A549 (cell line): ENCODE data around the gene TMEM91. TPM values are rescaled to one million over a fixed set of nuclear protein-coding genes. Genes with fewer than 3 reads are reported as not detected.

Experiments
- ATAC-seq, 2 experiments: fragments of 200-7000 bp in 1 of 2; fragments of >200 bp in 1 of 2; cut with Nextera tagmentation in 1 of 2; cut with Tn5 transposase in 1 of 2; 3 replicates each; pipeline versions ENCODE4 v1.8.0 to v1.9.1; 2018 to 2020; ENCODE audit warnings: mild to moderate bottlenecking in 1 of 2, moderate library complexity in 1 of 2
- CTCF ChIA-PET: fragments of 300-600 bp; sonication (Branson Sonifier 250); formaldehyde crosslinking; extraction: SDS; loops from one replicate; lab custom pipeline; 2021; ENCODE audit warnings: antibody characterized with exemption, inconsistent platforms; lab: Yijun Ruan, JAX
- POLR2A ChIA-PET: fragments of 350-600 bp; formaldehyde crosslinking; extraction: SDS; loops from one replicate; lab custom pipeline; 2021; ENCODE audit warnings: antibody characterized with exemption, inconsistent platforms; lab: Yijun Ruan, JAX
- DNase-seq, 2 experiments: peaks; one replicate each; pipeline versions ENCODE4 v3.0.0 to v3.0.0-alpha.2; 2011 to 2016; ENCODE audit warnings: low read depth in 1 of 2, low spot score in 1 of 2
- FAIRE-seq: peaks from 2 replicates; lab custom pipeline; 2011; peaks lifted over from hg19 to GRCh38; lab: Jason Lieb, UNC
- H3K27ac ChIP-seq, 2 experiments: fragments of >200 bp; sonication (Bioruptor Twin); formaldehyde crosslinking; 3 replicates each; pipeline ENCODE4 v1.5.1; 2016 to 2017
- H3K4me1 ChIP-seq: fragments of >200 bp; sonication (Bioruptor Twin); formaldehyde crosslinking; 3 replicates; pipeline ENCODE4 v1.6.1; 2016
- H3K4me2 ChIP-seq: fragments of >200 bp; sonication (Bioruptor Twin); formaldehyde crosslinking; 3 replicates; pipeline ENCODE4 v1.6.1; 2016
- H3K4me3 ChIP-seq: fragments of >200 bp; sonication (Bioruptor Twin); formaldehyde crosslinking; 3 replicates; pipeline ENCODE4 v1.5.1; 2016
- H3K9me3 ChIP-seq: fragments of >200 bp; sonication (Bioruptor Twin); formaldehyde crosslinking; 3 replicates; pipeline ENCODE4 v1.6.1; 2016
- CBX2 ChIP-seq: fragments of 200-600 bp; sonication (generic); IDR thresholded peaks from 2 replicates; pipeline ENCODE4 v1.6.1; 2016; ENCODE audit warnings: low read depth, mild to moderate bottlenecking, borderline replicate concordance
- CEBPB ChIP-seq, 2 experiments: fragments of >200 bp in 1 of 2; sonication (Bioruptor Twin) in 1 of 2; formaldehyde crosslinking in 1 of 2; IDR thresholded peaks; 2 replicates each; pipeline ENCODE4 v1.6.1; 2012 to 2016
- CHD4 ChIP-seq: fragments of 200-600 bp; sonication (generic); IDR thresholded peaks from 2 replicates; pipeline ENCODE4 v1.6.1; 2016; ENCODE audit warnings: antibody characterized with exemption, mild to moderate bottlenecking, borderline replicate concordance
- EHMT2 ChIP-seq: fragments of 200-600 bp; sonication (generic); IDR thresholded peaks from 2 replicates; pipeline ENCODE4 v1.6.1; 2016; ENCODE audit warnings: antibody characterized with exemption, low read depth, mild to moderate bottlenecking, moderate library complexity
- FOSB ChIP-seq: fragments of 250-450 bp; sonication (Bioruptor Pico); IDR thresholded peaks from 2 replicates; pipeline ENCODE4 v1.5.0; 2020; ENCODE audit warnings: mild to moderate bottlenecking, moderate library complexity
- FOSL2 ChIP-seq, 2 experiments: fragments of 450-650 bp in 1 of 2; fragments of >200 bp in 1 of 2; sonication (Bioruptor Twin) in 1 of 2; formaldehyde crosslinking; IDR thresholded peaks; 2 replicates each; pipeline versions ENCODE4 v1.5.0 to v1.6.1; 2016 to 2020; ENCODE audit warnings: mild to moderate bottlenecking in 1 of 2, moderate library complexity in 1 of 2
- FOXS1 ChIP-seq: fragments of 250-450 bp; sonication (Bioruptor Pico); IDR thresholded peaks from 2 replicates; pipeline ENCODE4 v1.5.0; 2020; ENCODE audit warnings: mild to moderate bottlenecking, moderate library complexity
- HDAC2 ChIP-seq: fragments of 200-600 bp; sonication (generic); IDR thresholded peaks from 2 replicates; pipeline ENCODE4 v1.6.1; 2016
- HOXA7 ChIP-seq: fragments of 250-450 bp; sonication (Bioruptor Pico); IDR thresholded peaks from 2 replicates; pipeline ENCODE4 v1.5.0; 2020; ENCODE audit warnings: mild to moderate bottlenecking, moderate library complexity
- HOXB13 ChIP-seq: fragments of 250-450 bp; sonication (Bioruptor Pico); IDR thresholded peaks from 2 replicates; pipeline ENCODE4 v1.5.0; 2020; ENCODE audit warnings: low read depth, mild to moderate bottlenecking, moderate library complexity
- MYC ChIP-seq: IDR thresholded peaks from 2 replicates; pipeline ENCODE4 v1.6.1; 2012; ENCODE audit warnings: mild to moderate bottlenecking, inconsistent platforms, low read length, improper control_type of control experiment, borderline replicate concordance
- NPAS2 ChIP-seq: fragments of 250-450 bp; sonication (Bioruptor Pico); IDR thresholded peaks from 2 replicates; pipeline ENCODE4 v1.8.0; 2022; ENCODE audit warnings: mild to moderate bottlenecking, moderate library complexity, borderline replicate concordance
- PHF8 ChIP-seq: fragments of 200-600 bp; sonication (generic); IDR thresholded peaks from 2 replicates; pipeline ENCODE4 v1.6.1; 2016; ENCODE audit warnings: low read depth, mild to moderate bottlenecking, antibody characterized with exemption, moderate library complexity, borderline replicate concordance
- TP53 ChIP-seq: fragments of 250-450 bp; sonication (Bioruptor Pico); IDR thresholded peaks from 2 replicates; pipeline ENCODE4 v1.5.0; 2021; ENCODE audit warnings: mild to moderate bottlenecking, moderate library complexity
- ZFP36 ChIP-seq: fragments of 450-650 bp; IDR thresholded peaks from 2 replicates; pipeline ENCODE4 v1.6.1; 2014; ENCODE audit warnings: borderline replicate concordance; ENCODE audit not compliant: partially characterized antibody
- ZSCAN20 ChIP-seq: fragments of 250-450 bp; sonication (Bioruptor Pico); IDR thresholded peaks from 2 replicates; pipeline ENCODE4 v1.8.0; 2022; ENCODE audit warnings: mild to moderate bottlenecking, moderate library complexity
- WGBS: methylation state at CpG from one replicate; pipeline ENCODE4 v1.1.6; 2017; ENCODE audit errors: missing lambda C conversion rate; 5-methylcytosine and 5-hydroxymethylcytosine counted together
- polyA plus RNA-seq, 4 experiments: library from polyadenylated mRNA; depleted of rRNA in 3 of 4; stranded (reverse); fragments of >200 nt; fragmentation: RNase III in 1 of 4; extraction: RNeasy Plus Mini Kit Qiagen cat#74134 plus additional on column Dnase treatment in 1 of 4; gene quantifications; 2 replicates in 3 of 4; 3 replicates in 1 of 4; pipeline ENCODE4 v1.2.3, GENCODE V29; 2011 to 2017
- TF ChIP-seq, protein P1 (sequence below): fragments of 250-450 bp; sonication (Bioruptor Pico); IDR thresholded peaks from 2 replicates; pipeline ENCODE4 v1.5.0; 2020; ENCODE audit warnings: low read depth, mild to moderate bottlenecking, moderate library complexity
- TF ChIP-seq, protein P2 (sequence below): fragments of >200 bp; sonication (Bioruptor Twin); formaldehyde crosslinking; IDR thresholded peaks from 3 replicates; pipeline ENCODE4 v1.5.1; 2016
- TF ChIP-seq, protein P3 (sequence below): fragments of >200 bp; sonication (Bioruptor Twin); formaldehyde crosslinking; IDR thresholded peaks from 2 replicates; pipeline ENCODE4 v1.6.1; 2016

Gene TMEM91
- polyA plus RNA-seq, 2 of the 4 experiments (the other 2 are of a cell fraction), result 4.0 to 5.2 TPM

DNA sequence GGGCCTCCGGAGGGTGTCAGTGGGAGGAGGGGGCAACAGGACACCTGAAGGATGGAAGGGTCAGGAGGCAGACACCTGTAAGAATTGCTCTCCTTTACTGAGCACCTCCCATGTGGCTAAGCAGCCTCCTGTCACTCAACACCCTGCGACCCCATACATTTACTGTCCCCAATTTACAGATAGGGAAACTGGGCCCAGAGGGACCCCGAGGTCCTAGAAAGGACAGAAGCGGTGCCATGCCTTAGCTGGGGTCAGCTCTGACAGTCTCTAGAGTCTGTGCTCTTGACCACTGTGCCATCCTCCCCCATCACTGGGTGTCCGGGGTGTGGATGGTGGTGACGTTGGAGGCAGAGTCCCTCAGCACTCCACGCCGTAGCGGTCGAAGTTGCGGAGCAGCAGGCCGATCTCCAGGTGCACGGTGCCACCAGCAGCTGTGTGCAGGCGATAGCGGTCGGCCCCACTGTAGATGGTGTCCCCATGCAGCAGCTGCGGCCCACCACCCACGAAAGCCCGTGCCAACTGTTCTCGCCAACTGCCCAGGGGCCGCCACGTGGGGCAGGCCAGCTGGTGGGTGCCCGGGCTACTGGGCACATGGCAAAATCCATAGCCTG lies 21.9 kb upstream of the TMEM91 start:
- peaks cover 15% of the 10 kb centered on the region for H3K4me1 ChIP-seq
- peak overlapping the region; percentile 90 to 92 for H3K27ac ChIP-seq
- WGBS, result 93% methylated on average over 23 of the region's 23 CpGs
- ATAC-seq, result peak in 1 of 2 experiments; percentile 0; a peak in 2 of 6 replicates
- FAIRE-seq, result no peak
- peak overlapping the region; percentile 72 for H3K4me3 ChIP-seq
- POLR2A ChIA-PET, result interaction anchor here (5.6 kb wide), 1 partner anchor 10 kb away, joined by 96 read pairs; the partner anchor contains the start of gene B9D2
- CTCF ChIA-PET, result interaction anchor here (0.8 to 9.4 kb wide), 21 partner anchors 13 to 825 kb away, joined by 3 to 197 read pairs (median 7); partner anchors contain the start of genes B9D2, CCDC97, DMAC2 and TMEM91
- H3K9me3 ChIP-seq, result no peaks in the 10 kb centered on the region
- TF ChIP-seq NPAS2, result no peak
- TF ChIP-seq, protein P1, sequence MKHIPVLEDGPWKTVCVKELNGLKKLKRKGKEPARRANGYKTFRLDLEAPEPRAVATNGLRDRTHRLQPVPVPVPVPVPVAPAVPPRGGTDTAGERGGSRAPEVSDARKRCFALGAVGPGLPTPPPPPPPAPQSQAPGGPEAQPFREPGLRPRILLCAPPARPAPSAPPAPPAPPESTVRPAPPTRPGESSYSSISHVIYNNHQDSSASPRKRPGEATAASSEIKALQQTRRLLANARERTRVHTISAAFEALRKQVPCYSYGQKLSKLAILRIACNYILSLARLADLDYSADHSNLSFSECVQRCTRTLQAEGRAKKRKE (CRISPR knock-in tag), result no peak
- TF ChIP-seq CEBPB (IDR thresholded peaks at IDR 0.05), result no peak
- TF ChIP-seq, protein P2, sequence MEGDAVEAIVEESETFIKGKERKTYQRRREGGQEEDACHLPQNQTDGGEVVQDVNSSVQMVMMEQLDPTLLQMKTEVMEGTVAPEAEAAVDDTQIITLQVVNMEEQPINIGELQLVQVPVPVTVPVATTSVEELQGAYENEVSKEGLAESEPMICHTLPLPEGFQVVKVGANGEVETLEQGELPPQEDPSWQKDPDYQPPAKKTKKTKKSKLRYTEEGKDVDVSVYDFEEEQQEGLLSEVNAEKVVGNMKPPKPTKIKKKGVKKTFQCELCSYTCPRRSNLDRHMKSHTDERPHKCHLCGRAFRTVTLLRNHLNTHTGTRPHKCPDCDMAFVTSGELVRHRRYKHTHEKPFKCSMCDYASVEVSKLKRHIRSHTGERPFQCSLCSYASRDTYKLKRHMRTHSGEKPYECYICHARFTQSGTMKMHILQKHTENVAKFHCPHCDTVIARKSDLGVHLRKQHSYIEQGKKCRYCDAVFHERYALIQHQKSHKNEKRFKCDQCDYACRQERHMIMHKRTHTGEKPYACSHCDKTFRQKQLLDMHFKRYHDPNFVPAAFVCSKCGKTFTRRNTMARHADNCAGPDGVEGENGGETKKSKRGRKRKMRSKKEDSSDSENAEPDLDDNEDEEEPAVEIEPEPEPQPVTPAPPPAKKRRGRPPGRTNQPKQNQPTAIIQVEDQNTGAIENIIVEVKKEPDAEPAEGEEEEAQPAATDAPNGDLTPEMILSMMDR, result peak; percentile 18; the same call in 1 of the 3 replicates
- no peak for DNase-seq
- H3K4me2 ChIP-seq, result peak overlapping the region; percentile 90

GRCh38 chr19:41355035-41355434 lies 21.3 kb upstream of the TMEM91 start:
- Histone ChIP-seq H3K4me1 (peaks cover 15% of the 10 kb centered on the region), H3K27ac (no peak overlapping the region), H3K4me2 (no peak overlapping the region), H3K4me3 (no peak overlapping the region)
- ATAC-seq, result no peak
- 93% methylated on average over 1 of the region's 1 CpG for WGBS
- CTCF ChIA-PET, result interaction anchor here (0.6 to 9.4 kb wide), 23 partner anchors 12 to 1476 kb away, joined by 3 to 197 read pairs (median 6); partner anchors contain the start of genes B9D2, CCDC97, DMAC2 and TMEM91
- no peak for TF ChIP-seq PHF8
- TF ChIP-seq FOXS1 (CRISPR knock-in tag), result no peak
- peak; percentile 35 for TF ChIP-seq ZFP36
- TF ChIP-seq, all 56 proteins: peak for 1
- H3K9me3 ChIP-seq, result no peaks in the 10 kb centered on the region
- no peak for FAIRE-seq
- DNase-seq, result no peak
- POLR2A ChIA-PET, result interaction anchor here (1.2 to 5.6 kb wide), 2 partner anchors 9 to 84 kb away, joined by 4 to 96 read pairs; partner anchors contain the start of gene B9D2

- H3K4me3 ChIP-seq, result no peak overlapping the region
- WGBS, result 89% methylated on average over 3 of the region's 3 CpGs
- DNase-seq (no peak), ATAC-seq (no peak), FAIRE-seq (no peak)
- ChIA-PET CTCF (interaction anchor here (0.6 to 9.4 kb wide), 21 partner anchors 11 to 827 kb away, joined by 3 to 197 read pairs (median 6); partner anchors contain the start of genes B9D2, CCDC97 and DMAC2), POLR2A (interaction anchor here (1.2 to 5.6 kb wide), 2 partner anchors 8 to 83 kb away, joined by 4 to 96 read pairs; partner anchors contain the start of gene B9D2)
- peaks cover 10% of the 10 kb centered on the region for H3K4me1 ChIP-seq
- H3K27ac ChIP-seq, result no peak overlapping the region
- no peak overlapping the region for H3K4me2 ChIP-seq
- TF ChIP-seq EHMT2 (no peak), TP53 (CRISPR knock-in tag) (no peak), MYC (no peak), HDAC2 (no peak), CBX2 (no peak), CHD4 (no peak), HOXB13 (no peak), FOSB (CRISPR knock-in tag) (no peak), FOSL2 (IDR thresholded peaks at IDR 0.05) (no peak), FOSL2 (CRISPR knock-in tag; IDR thresholded peaks at IDR 0.05) (no peak), HOXA7 (CRISPR knock-in tag) (no peak), ZSCAN20 (no peak)
- TF ChIP-seq, protein P3, sequence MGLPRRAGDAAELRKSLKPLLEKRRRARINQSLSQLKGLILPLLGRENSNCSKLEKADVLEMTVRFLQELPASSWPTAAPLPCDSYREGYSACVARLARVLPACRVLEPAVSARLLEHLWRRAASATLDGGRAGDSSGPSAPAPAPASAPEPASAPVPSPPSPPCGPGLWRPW, result no peak
- TF ChIP-seq, protein P1 (CRISPR knock-in tag), result no peak
- H3K9me3 ChIP-seq, result no peaks in the 10 kb centered on the region
Observed at GRCh38 chr19:41355802-41356201, 20.5 kb upstream of the TMEM91 start.
